ENCODE measurements around the gene GLRA2.

DNA sequence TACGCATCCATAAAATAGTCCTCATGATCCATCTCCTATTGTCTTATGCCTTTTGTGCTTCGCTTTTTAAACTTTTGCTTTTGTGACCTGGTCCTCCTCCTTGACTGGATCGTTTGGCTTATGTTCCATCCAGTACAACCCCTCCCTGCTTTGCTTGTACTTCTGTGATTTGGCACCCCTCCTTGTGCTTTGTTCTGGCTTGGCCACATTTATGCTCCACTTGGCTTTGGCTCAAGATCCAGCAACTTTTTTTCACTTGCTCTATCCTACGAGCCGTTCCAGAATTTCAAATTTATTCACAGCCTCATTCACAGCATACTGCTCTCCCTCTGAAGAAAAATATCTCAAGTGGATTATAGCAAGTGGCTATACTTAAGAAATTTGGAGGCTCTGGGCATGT is 28.0 kb upstream of the GLRA2 start:
- no peak for TF ChIP-seq CTCF (optimal IDR thresholded peaks at IDR 0.05 in 1 of 3, IDR thresholded peaks at IDR 0.05 in 1 of 3, conservative IDR thresholded peaks at IDR 0.05 in 1 of 3; ENCODE audit: extremely low read depth in 1 of 3, insufficient read depth in 2 of 3, low read length in 3 of 3)
- TF ChIP-seq EZH2 (IDR thresholded peaks at IDR 0.05; ENCODE audit: low read length) = no peak

Data from keratinocyte (primary cell).